Vagina (tissue), 2 donors: ENCODE results near the gene TNNT3.

Experiments
- POLR2A ChIP-seq, 2 donors: fragments of 450-650 bp; IDR thresholded peaks; one replicate each; pipeline ENCODE4 v1.6.1; 2017; ENCODE audit warnings: antibody characterized with exemption in 2 of 2, mild to moderate bottlenecking in 2 of 2, moderate library complexity in 2 of 2
- POLR2AphosphoS5 ChIP-seq, 2 donors: sonication (generic); formaldehyde crosslinking; IDR thresholded peaks; one replicate each; pipeline ENCODE4 v1.9.0; 2017; ENCODE audit warnings: antibody characterized with exemption in 2 of 2, mild to moderate bottlenecking in 2 of 2, low read depth in 1 of 2; ENCODE audit not compliant: insufficient read depth in 1 of 2
- TF ChIP-seq, protein P1 (sequence below), 3 experiments: fragments of 450-650 bp in 2 of 3; fragments of 200-600 bp in 1 of 3; sonication (generic) in 1 of 3; IDR thresholded peaks; one replicate each; pipeline ENCODE4 v1.5.1; 2017 to 2019; ENCODE audit warnings: antibody characterized with exemption in 3 of 3, mild to moderate bottlenecking in 2 of 3, moderate library complexity in 2 of 3

DNA sequence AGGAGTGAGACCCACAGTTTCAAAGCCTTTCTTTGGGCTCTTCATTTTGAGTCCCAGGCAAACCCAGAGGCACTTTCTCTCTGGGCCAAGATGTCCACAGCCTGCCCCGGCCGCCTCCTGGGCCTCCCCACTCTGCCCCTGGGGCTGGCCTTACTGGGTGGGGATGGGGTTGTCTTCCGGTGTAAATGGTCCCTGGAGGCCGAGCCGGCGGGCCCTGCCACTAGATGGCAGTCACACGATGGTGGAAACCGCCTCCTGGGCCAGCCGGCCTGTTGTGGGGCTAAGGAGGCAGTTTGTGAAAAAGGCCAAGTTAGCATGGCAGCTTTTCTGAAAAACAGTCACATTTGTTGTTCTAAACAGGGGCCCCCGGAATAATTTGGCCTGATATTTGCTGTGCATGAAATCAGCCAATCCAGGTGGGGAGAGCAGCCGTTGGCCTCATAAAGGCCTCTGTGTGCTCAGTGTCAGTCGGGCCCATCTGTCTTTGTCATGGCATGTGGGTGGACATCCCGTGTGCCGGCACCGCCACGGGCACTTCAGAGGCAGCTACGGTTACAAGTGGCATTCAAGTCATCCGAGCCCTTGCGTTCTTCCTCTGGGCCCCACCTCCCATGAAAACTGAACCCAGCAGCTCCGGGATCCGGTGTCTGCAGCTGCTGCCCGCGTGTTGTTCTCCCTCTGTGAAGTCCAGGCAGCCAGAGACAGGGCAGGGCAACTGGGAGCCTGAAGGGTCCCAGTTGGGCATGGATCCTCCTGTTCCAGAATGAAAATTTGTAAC lies 34.2 kb downstream of the TNNT3 start:
- TF ChIP-seq, protein P1, sequence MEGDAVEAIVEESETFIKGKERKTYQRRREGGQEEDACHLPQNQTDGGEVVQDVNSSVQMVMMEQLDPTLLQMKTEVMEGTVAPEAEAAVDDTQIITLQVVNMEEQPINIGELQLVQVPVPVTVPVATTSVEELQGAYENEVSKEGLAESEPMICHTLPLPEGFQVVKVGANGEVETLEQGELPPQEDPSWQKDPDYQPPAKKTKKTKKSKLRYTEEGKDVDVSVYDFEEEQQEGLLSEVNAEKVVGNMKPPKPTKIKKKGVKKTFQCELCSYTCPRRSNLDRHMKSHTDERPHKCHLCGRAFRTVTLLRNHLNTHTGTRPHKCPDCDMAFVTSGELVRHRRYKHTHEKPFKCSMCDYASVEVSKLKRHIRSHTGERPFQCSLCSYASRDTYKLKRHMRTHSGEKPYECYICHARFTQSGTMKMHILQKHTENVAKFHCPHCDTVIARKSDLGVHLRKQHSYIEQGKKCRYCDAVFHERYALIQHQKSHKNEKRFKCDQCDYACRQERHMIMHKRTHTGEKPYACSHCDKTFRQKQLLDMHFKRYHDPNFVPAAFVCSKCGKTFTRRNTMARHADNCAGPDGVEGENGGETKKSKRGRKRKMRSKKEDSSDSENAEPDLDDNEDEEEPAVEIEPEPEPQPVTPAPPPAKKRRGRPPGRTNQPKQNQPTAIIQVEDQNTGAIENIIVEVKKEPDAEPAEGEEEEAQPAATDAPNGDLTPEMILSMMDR (IDR thresholded peaks at IDR 0.05): no peak
- TF ChIP-seq POLR2A (IDR thresholded peaks at IDR 0.05) (no peak), POLR2AphosphoS5 (IDR thresholded peaks at IDR 0.05; ENCODE audit: insufficient read depth in 1 of 2, low read depth in 1 of 2) (no peak)
